DOHH2 (cell line): ENCODE results near the gene TTC13.

Experiments used
- H3F3A ChIP-seq: fragments of 200-600 bp; sonication (generic), shearing (Covaris generic); 2 replicates; pipeline ENCODE4 v1.6.0; 2016; ENCODE audit warnings: antibody characterized with exemption, mild to moderate bottlenecking; ENCODE audit not compliant: control insufficient read depth, insufficient read depth
- H3K27ac ChIP-seq: fragments of 200-600 bp; sonication (generic); 2 replicates; pipeline ENCODE4 v1.5.1; 2014; ENCODE audit warnings: low read depth, mild to moderate bottlenecking, low read length, moderate library complexity
- H3K27me3 ChIP-seq: fragments of 200-600 bp; sonication (generic); 2 replicates; pipeline ENCODE4 v1.6.1; 2014; ENCODE audit warnings: mild to moderate bottlenecking, low read length, mixed read lengths; ENCODE audit not compliant: control insufficient read depth
- H3K36me3 ChIP-seq: fragments of 200-600 bp; sonication (generic); 2 replicates; pipeline ENCODE4 v1.6.1; 2014; ENCODE audit warnings: mild to moderate bottlenecking, low read length, moderate library complexity, mixed read lengths; ENCODE audit not compliant: control insufficient read depth
- H3K4me1 ChIP-seq: fragments of 200-600 bp; sonication (generic); 2 replicates; pipeline ENCODE4 v1.6.1; 2014; ENCODE audit warnings: mild to moderate bottlenecking, low read length, mixed read lengths; ENCODE audit not compliant: control insufficient read depth
- H3K4me2 ChIP-seq: fragments of 200-600 bp; sonication (generic); 2 replicates; pipeline ENCODE4 v1.6.0; 2014; ENCODE audit warnings: mild to moderate bottlenecking, low read length, moderate library complexity
- H3K4me3 ChIP-seq: fragments of 200-600 bp; sonication (generic); 2 replicates; pipeline ENCODE4 v1.5.1; 2014; ENCODE audit warnings: mild to moderate bottlenecking, low read length, mixed read lengths
- H3K79me2 ChIP-seq: fragments of 200-600 bp; sonication (generic); 2 replicates; pipeline ENCODE4 v1.6.1; 2014; ENCODE audit warnings: mild to moderate bottlenecking, low read length, mixed read lengths; ENCODE audit not compliant: control insufficient read depth
- H3K9me2 ChIP-seq: fragments of 200-600 bp; sonication (generic); replicated peaks from 2 replicates; pipeline ENCODE4 v1.6.1; 2014; ENCODE audit warnings: mild to moderate bottlenecking, low read length, mixed read lengths; ENCODE audit not compliant: control insufficient read depth
- H3K9me3 ChIP-seq: fragments of 200-600 bp; sonication (generic); 2 replicates; pipeline ENCODE4 v1.6.1; 2014; ENCODE audit warnings: antibody characterized with exemption, low read length, mixed read lengths; ENCODE audit not compliant: control insufficient read depth, insufficient read depth
- H4K20me1 ChIP-seq: fragments of 200-600 bp; sonication (generic); 2 replicates; pipeline ENCODE4 v1.6.0; 2014; ENCODE audit warnings: low read depth, mild to moderate bottlenecking, antibody characterized with exemption, low read length, moderate library complexity; ENCODE audit not compliant: control insufficient read depth, insufficient read depth
- EZH2phosphoT487 ChIP-seq: fragments of 200-600 bp; sonication (generic); IDR thresholded peaks from 2 replicates; pipeline ENCODE4 v1.6.1; 2017; ENCODE audit warnings: borderline replicate concordance, mild to moderate bottlenecking, antibody characterized with exemption, low read length, moderate library complexity, mixed read lengths
- TF ChIP-seq, protein P1 (sequence below): fragments of 200-600 bp; sonication (generic); IDR thresholded peaks from one replicate; pipeline ENCODE4 v1.5.1; 2014; ENCODE audit warnings: antibody characterized with exemption, mild to moderate bottlenecking, low read depth, low read length; ENCODE audit not compliant: poor library complexity, severe bottlenecking

Gene TTC13

DNA sequence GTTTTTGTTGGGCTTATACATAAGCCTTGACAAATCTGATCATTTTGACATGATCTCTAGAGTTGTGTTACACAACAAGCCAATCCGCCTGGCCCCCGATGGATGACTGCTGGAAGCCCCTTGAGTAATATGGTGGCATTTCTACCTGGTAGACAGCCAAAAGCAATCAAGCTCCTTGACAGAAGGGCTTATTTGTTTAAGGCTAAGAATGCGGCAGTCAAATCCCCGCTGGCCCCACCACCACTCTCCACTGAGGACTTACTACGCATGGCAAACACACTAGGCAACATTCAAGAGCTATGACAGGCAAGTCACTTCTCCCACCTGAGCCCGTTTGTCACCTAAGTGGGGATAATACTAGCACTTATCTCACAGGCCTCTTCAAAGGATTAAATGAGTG lies 77.0 kb downstream of the TTC13 start:
- Histone ChIP-seq H3F3A (no peaks in the 10 kb centered on the region), H3K9me2 (no peaks in the 10 kb centered on the region), H3K4me2 (no peak overlapping the region), H3K27me3 (no peaks in the 10 kb centered on the region), H3K79me2 (no peaks in the 10 kb centered on the region), H3K4me3 (no peak overlapping the region), H3K36me3 (peaks cover 12% of the 10 kb centered on the region), H3K27ac (no peak overlapping the region), H4K20me1 (no peaks in the 10 kb centered on the region), H3K4me1 (no peaks in the 10 kb centered on the region), H3K9me3 (no peaks in the 10 kb centered on the region)
- no peak for TF ChIP-seq EZH2phosphoT487
- TF ChIP-seq, protein P1, sequence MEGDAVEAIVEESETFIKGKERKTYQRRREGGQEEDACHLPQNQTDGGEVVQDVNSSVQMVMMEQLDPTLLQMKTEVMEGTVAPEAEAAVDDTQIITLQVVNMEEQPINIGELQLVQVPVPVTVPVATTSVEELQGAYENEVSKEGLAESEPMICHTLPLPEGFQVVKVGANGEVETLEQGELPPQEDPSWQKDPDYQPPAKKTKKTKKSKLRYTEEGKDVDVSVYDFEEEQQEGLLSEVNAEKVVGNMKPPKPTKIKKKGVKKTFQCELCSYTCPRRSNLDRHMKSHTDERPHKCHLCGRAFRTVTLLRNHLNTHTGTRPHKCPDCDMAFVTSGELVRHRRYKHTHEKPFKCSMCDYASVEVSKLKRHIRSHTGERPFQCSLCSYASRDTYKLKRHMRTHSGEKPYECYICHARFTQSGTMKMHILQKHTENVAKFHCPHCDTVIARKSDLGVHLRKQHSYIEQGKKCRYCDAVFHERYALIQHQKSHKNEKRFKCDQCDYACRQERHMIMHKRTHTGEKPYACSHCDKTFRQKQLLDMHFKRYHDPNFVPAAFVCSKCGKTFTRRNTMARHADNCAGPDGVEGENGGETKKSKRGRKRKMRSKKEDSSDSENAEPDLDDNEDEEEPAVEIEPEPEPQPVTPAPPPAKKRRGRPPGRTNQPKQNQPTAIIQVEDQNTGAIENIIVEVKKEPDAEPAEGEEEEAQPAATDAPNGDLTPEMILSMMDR: no peak

DNA sequence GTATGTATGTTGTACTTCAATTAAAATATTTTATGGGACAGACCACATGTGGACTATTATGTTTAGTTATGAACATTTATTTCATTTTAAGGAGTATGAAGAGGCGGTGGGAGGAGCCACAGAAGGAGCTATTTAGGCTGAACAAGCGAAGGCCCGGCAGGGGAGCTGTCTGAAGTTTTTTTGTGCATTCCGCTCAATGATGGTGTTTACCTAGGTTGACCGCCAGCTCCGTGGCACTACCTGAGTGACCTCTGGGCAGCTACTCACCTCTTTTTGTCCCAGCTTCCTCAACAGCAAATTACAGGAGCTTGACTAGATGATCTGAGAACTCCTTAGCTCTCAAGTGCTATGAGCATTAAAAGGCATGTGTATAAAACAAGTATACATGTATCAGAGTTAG lies 77.7 kb downstream of the TTC13 start:
- Histone ChIP-seq H3K4me3 (no peak overlapping the region), H3F3A (no peaks in the 10 kb centered on the region), H3K4me1 (no peaks in the 10 kb centered on the region), H3K36me3 (peaks cover 6% of the 10 kb centered on the region), H3K27me3 (no peaks in the 10 kb centered on the region), H3K9me3 (no peaks in the 10 kb centered on the region), H3K27ac (no peak overlapping the region), H3K79me2 (no peaks in the 10 kb centered on the region), H3K9me2 (no peaks in the 10 kb centered on the region), H3K4me2 (no peak overlapping the region), H4K20me1 (no peaks in the 10 kb centered on the region)
- TF ChIP-seq EZH2phosphoT487: no peak
- TF ChIP-seq, protein P1: no peak

DNA sequence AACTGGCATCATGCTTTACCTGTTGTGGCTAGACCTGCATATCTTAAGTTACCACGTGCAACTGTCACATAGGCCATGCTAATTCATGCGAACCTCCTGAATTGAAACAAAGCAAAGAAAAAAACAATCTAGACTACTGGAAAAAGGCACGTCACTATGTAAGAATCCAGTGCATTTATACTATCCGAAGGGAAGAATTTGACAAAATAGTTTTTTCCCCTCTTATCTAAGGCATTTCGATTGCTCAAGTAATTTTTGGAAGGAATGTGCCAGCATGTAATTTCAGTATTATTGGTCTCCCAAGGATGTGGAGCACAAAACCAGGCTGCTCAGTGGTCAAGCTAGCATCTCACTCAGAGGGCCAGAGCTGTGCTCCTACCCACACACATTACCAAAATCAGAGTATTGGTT lies 78.8 kb downstream of the TTC13 start:
- H3K4me1 ChIP-seq: no peaks in the 10 kb centered on the region
- no peaks in the 10 kb centered on the region for H3K79me2 ChIP-seq
- no peaks in the 10 kb centered on the region for H4K20me1 ChIP-seq
- H3F3A ChIP-seq: no peaks in the 10 kb centered on the region
- no peak for TF ChIP-seq EZH2phosphoT487
- TF ChIP-seq, protein P1: no peak
- H3K36me3 ChIP-seq: no peaks in the 10 kb centered on the region
- H3K4me2 ChIP-seq: no peak overlapping the region
- H3K27me3 ChIP-seq: peaks cover 1% of the 10 kb centered on the region
- H3K9me2 ChIP-seq: no peaks in the 10 kb centered on the region
- H3K9me3 ChIP-seq: no peaks in the 10 kb centered on the region
- no peak overlapping the region for H3K27ac ChIP-seq
- H3K4me3 ChIP-seq: no peak overlapping the region

DNA sequence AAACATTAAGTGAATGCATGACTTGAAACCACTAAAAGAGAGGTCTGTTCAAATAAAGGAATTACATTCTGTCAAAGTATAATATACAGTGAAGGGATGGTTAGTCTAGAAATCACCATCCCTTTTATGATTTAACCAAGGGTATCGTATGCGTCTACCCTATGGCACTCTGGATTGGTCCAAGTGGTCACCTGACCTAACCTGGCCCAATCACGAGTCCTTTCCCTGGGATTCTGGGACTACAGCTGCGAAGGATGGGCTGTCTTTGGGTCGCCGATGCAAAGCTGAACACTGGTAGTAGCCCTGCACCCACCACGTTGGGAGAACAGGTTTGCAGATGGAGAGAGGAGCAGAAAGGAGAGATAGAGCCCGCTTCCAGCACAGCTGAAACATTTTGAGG lies 79.9 kb downstream of the TTC13 start:
- TF ChIP-seq, protein P1: no peak
- no peak for TF ChIP-seq EZH2phosphoT487
- no peak overlapping the region for H3K4me2 ChIP-seq
- no peaks in the 10 kb centered on the region for H3K36me3 ChIP-seq
- no peak overlapping the region for H3K27ac ChIP-seq
- no peaks in the 10 kb centered on the region for H3K4me1 ChIP-seq
- H3K79me2 ChIP-seq: no peaks in the 10 kb centered on the region
- no peak overlapping the region for H3K4me3 ChIP-seq
- H3K9me3 ChIP-seq: no peaks in the 10 kb centered on the region
- H3K9me2 ChIP-seq: no peaks in the 10 kb centered on the region
- H3K27me3 ChIP-seq: peaks cover 6% of the 10 kb centered on the region
- no peaks in the 10 kb centered on the region for H3F3A ChIP-seq
- H4K20me1 ChIP-seq: no peaks in the 10 kb centered on the region
